HL-60 (cell line): ENCODE results near the gene ZG16.

Experiments used
- DNase-seq, 2 experiments: peaks; one replicate each; pipeline ENCODE4 v3.0.0-alpha.2; 2010 to 2020; ENCODE audit warnings: low read depth in 1 of 2, low spot score in 1 of 2
- H3K27ac ChIP-seq: fragments of 250-450 bp; sonication (Bioruptor Pico); replicated peaks from 2 replicates; pipeline ENCODE4 v1.5.1; 2020; ENCODE audit warnings: mild to moderate bottlenecking, moderate library complexity
- H3K27me3 ChIP-seq: fragments of 250-450 bp; sonication (Bioruptor Pico); 2 replicates; pipeline ENCODE4 v1.5.1; 2021; ENCODE audit warnings: mild to moderate bottlenecking, moderate library complexity; ENCODE audit not compliant: insufficient read depth, poor library complexity, severe bottlenecking
- H3K4me3 ChIP-seq: replicated peaks from 2 replicates; pipeline ENCODE4 v1.5.1; 2011; ENCODE audit warnings: mild to moderate bottlenecking, control low read depth, low read length; ENCODE audit not compliant: insufficient read depth
- CTCF ChIP-seq: IDR thresholded peaks from one replicate; pipeline ENCODE4 v1.5.1; 2011; ENCODE audit warnings: low read length, control low read depth, inconsistent platforms; ENCODE audit not compliant: insufficient read depth
- GABPA ChIP-seq: IDR thresholded peaks from 2 replicates; pipeline ENCODE4 v1.6.1; 2012; ENCODE audit warnings: low read depth
- POLR2AphosphoS5 ChIP-seq: IDR thresholded peaks from 2 replicates; pipeline ENCODE4 v1.6.1; 2012; ENCODE audit warnings: low read depth
- REST ChIP-seq: IDR thresholded peaks from 2 replicates; pipeline ENCODE4 v1.6.1; 2012; ENCODE audit warnings: low read depth; ENCODE audit not compliant: insufficient replicate concordance
- SPI1 ChIP-seq: IDR thresholded peaks from 2 replicates; pipeline ENCODE4 v1.6.1; 2012; ENCODE audit warnings: low read depth, mild to moderate bottlenecking, borderline replicate concordance

The ZG16 gene

GRCh38 chr16:29820271-29820701, 42.2 kb downstream of the ZG16 start, which contains the start of gene MVP:
MVP (plus strand) TSS chr16:29820462; CDS start chr16:29830550, 10,088 bp downstream.
- TF ChIP-seq GABPA, result no peak
- TF ChIP-seq REST, result no peak
- peak; percentile 64; the same call in 1 of the 2 replicates for TF ChIP-seq SPI1
- peak; percentile 38 for TF ChIP-seq POLR2AphosphoS5
- no peak for TF ChIP-seq CTCF
- no peaks in the 10 kb centered on the region for H3K27me3 ChIP-seq
- DNase-seq, result peak in 1 of 2 experiments; percentile 75
- peak within 1 kb of the TSS; percentile 46 for H3K4me3 ChIP-seq
- H3K27ac ChIP-seq, result no peak within 1 kb of the TSS

- Histone ChIP-seq H3K27me3 (no peaks in the 10 kb centered on the region), H3K27ac (no peak overlapping the region), H3K4me3 (peak overlapping the region; percentile 46)
- DNase-seq, result no peak
- TF ChIP-seq CTCF (no peak), POLR2AphosphoS5 (peak; percentile 27; the same call in 1 of the 2 replicates)
Observed at GRCh38 chr16:29820730-29821642, 42.9 kb downstream of the ZG16 start.

GRCh38 chr16:29821643-29822115, 43.6 kb downstream of the ZG16 start:
- Histone ChIP-seq H3K27ac (no peak overlapping the region), H3K27me3 (no peaks in the 10 kb centered on the region), H3K4me3 (no peak overlapping the region)
- no peak for TF ChIP-seq GABPA
- TF ChIP-seq POLR2AphosphoS5, result no peak
- no peak for TF ChIP-seq CTCF
- TF ChIP-seq SPI1, result no peak
- no peak for TF ChIP-seq REST
- DNase-seq, result no peak
